HFFc6 (cell line): ENCODE results near the gene SLC38A11. TPM values are rescaled to one million over a fixed set of nuclear protein-coding genes. Genes with fewer than 3 reads are reported as not detected.
"Not testable (repeated sequence)": the region's sequence is repeated elsewhere in the genome, so short reads cannot be mapped to it uniquely, and the experiment has no call there.

ENCODE experiments used
- DNase-seq: peaks from one replicate; pipeline ENCODE4 v3.0.0-alpha.2; 2018
- H3K27ac Mint-ChIP-seq: 2 replicates; pipeline ENCODE4 v1.8.0; 2020; ENCODE audit warnings: mild to moderate bottlenecking, mixed read lengths
- H3K27me3 Mint-ChIP-seq: 2 replicates; pipeline ENCODE4 v1.8.0; 2021; ENCODE audit warnings: mild to moderate bottlenecking, moderate library complexity, mixed read lengths; ENCODE audit not compliant: insufficient read depth
- H3K36me3 Mint-ChIP-seq: 2 replicates; pipeline ENCODE4 v1.8.0; 2021; ENCODE audit warnings: low read depth, mixed read lengths
- H3K4me1 Mint-ChIP-seq: 2 replicates; pipeline ENCODE4 v1.8.0; 2020; ENCODE audit warnings: low read depth, mixed read lengths
- H3K4me3 Mint-ChIP-seq: 2 replicates; pipeline ENCODE4 v1.8.0; 2020; ENCODE audit warnings: mild to moderate bottlenecking, moderate library complexity, mixed read lengths
- H3K9me3 Mint-ChIP-seq: 2 replicates; pipeline ENCODE4 v1.8.0; 2020; ENCODE audit warnings: mild to moderate bottlenecking, mixed read lengths
- CTCF ChIP-seq: fragments of 200-600 bp; sonication (generic); IDR thresholded peaks from 2 replicates; pipeline ENCODE4 v1.5.0; 2021; ENCODE audit warnings: antibody characterized with exemption, mild to moderate bottlenecking
- total RNA-seq, 6 experiments: library from RNA; stranded (reverse); fragmentation: NEBNext Ultra II Directional; extraction: Animal tissue kit (Norgen Biotek cat#: 25700); gene quantifications; 2 replicates in 1 of 6; 3 replicates in 5 of 6; pipeline ENCODE4 v1.2.3, GENCODE V29; 2021

SLC38A11 gene
- total RNA-seq, 6 experiments from 2014 or later, result 2.1 to 3.0 (median 2.5) TPM

- Mint-ChIP-seq H3K9me3 (no peaks in the 10 kb centered on the region), H3K27ac (no peak overlapping the region), H3K4me1 (peaks cover 21% of the 10 kb centered on the region), H3K27me3 (no peaks in the 10 kb centered on the region), H3K4me3 (no peak overlapping the region), H3K36me3 (no peaks in the 10 kb centered on the region)
- no peak for DNase-seq
- TF ChIP-seq CTCF, result no peak
Measured at GRCh38 chr2:164869420-164869772, 85.9 kb downstream of the SLC38A11 start.

GRCh38 chr2:164868563-164869419 lies 86.5 kb downstream of the SLC38A11 start:
- no peaks in the 10 kb centered on the region; the same call in 1 of the 2 replicates for H3K27me3 Mint-ChIP-seq
- peaks cover 16% of the 10 kb centered on the region for H3K4me1 Mint-ChIP-seq
- H3K27ac Mint-ChIP-seq, result no peak overlapping the region; the same call in 1 of the 2 replicates
- no peaks in the 10 kb centered on the region for H3K36me3 Mint-ChIP-seq
- H3K4me3 Mint-ChIP-seq, result no peak overlapping the region
- H3K9me3 Mint-ChIP-seq, result no peaks in the 10 kb centered on the region
- peak; percentile 62 for DNase-seq
- TF ChIP-seq CTCF, result no peak

GRCh38 chr2:164867779-164868397 lies 87.4 kb downstream of the SLC38A11 start:
- Mint-ChIP-seq H3K36me3 (no peaks in the 10 kb centered on the region), H3K4me1 (peaks cover 9% of the 10 kb centered on the region), H3K27me3 (no peaks in the 10 kb centered on the region; the same call in 1 of the 2 replicates), H3K27ac (no peak overlapping the region; the same call in 1 of the 2 replicates), H3K9me3 (no peaks in the 10 kb centered on the region), H3K4me3 (no peak overlapping the region)
- no peak for TF ChIP-seq CTCF
- DNase-seq, result no peak

GRCh38 chr2:164866381-164866780 lies 88.9 kb downstream of the SLC38A11 start:
- H3K36me3 Mint-ChIP-seq, H3K4me3 Mint-ChIP-seq, H3K27me3 Mint-ChIP-seq, H3K4me1 Mint-ChIP-seq, DNase-seq, H3K27ac Mint-ChIP-seq, H3K9me3 Mint-ChIP-seq: not testable (repeated sequence)

- H3K36me3 Mint-ChIP-seq, result no peaks in the 10 kb centered on the region
- no peak for DNase-seq
- no peaks in the 10 kb centered on the region for H3K9me3 Mint-ChIP-seq
- no peaks in the 10 kb centered on the region; the same call in 1 of the 2 replicates for H3K27me3 Mint-ChIP-seq
- no peaks in the 10 kb centered on the region for H3K4me1 Mint-ChIP-seq
- H3K4me3 Mint-ChIP-seq, result no peak overlapping the region
- TF ChIP-seq CTCF, result no peak
- no peak overlapping the region for H3K27ac Mint-ChIP-seq
Measured at GRCh38 chr2:164860694-164861042, 94.7 kb downstream of the SLC38A11 start.

- not testable (repeated sequence) for DNase-seq, H3K4me1 Mint-ChIP-seq, H3K9me3 Mint-ChIP-seq, H3K27me3 Mint-ChIP-seq, H3K4me3 Mint-ChIP-seq, H3K27ac Mint-ChIP-seq, H3K36me3 Mint-ChIP-seq
Measured at GRCh38 chr2:164859906-164860693, 95.2 kb downstream of the SLC38A11 start.
